Epithelial cell of esophagus (primary cell): ENCODE measurements around the gene JARID2.

Source experiments
- DNase-seq: peaks from one replicate; pipeline ENCODE4 v3.0.0; 2010; ENCODE audit warnings: low read depth
- H3K4me3 ChIP-seq: 2 replicates; pipeline ENCODE4 v1.5.1; 2011; ENCODE audit warnings: mild to moderate bottlenecking, low read length, control low read depth
- TF ChIP-seq, protein P1 (sequence below): IDR thresholded peaks from 2 replicates; pipeline ENCODE4 v1.5.1; 2011; ENCODE audit warnings: low read depth, mild to moderate bottlenecking, low read length, control low read depth, inconsistent platforms; ENCODE audit not compliant: insufficient read depth; ENCODE audit errors: missing control alignments

The JARID2 gene

DNA sequence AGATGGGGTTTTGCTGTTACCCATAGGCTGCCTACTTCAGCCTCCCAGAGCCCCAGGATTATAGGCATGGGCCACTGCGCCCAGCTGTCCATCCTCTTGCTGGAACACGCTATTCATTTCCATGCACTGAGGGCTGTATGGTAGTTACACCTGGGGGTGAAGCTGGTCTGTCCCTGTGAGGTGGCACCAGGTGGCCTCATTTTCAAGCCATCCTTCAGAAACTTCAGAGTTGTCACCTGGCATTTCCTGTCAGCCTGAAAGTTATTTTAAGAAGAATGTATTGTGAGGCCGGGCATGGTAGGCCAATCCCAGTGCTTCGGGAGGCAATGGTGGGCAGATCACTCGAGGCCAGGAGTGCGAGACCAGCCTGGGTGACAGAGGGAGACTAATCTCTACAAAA, 269.4 kb downstream of the JARID2 start:
- no peak for DNase-seq
- H3K4me3 ChIP-seq, result no peak overlapping the region
- TF ChIP-seq, protein P1, sequence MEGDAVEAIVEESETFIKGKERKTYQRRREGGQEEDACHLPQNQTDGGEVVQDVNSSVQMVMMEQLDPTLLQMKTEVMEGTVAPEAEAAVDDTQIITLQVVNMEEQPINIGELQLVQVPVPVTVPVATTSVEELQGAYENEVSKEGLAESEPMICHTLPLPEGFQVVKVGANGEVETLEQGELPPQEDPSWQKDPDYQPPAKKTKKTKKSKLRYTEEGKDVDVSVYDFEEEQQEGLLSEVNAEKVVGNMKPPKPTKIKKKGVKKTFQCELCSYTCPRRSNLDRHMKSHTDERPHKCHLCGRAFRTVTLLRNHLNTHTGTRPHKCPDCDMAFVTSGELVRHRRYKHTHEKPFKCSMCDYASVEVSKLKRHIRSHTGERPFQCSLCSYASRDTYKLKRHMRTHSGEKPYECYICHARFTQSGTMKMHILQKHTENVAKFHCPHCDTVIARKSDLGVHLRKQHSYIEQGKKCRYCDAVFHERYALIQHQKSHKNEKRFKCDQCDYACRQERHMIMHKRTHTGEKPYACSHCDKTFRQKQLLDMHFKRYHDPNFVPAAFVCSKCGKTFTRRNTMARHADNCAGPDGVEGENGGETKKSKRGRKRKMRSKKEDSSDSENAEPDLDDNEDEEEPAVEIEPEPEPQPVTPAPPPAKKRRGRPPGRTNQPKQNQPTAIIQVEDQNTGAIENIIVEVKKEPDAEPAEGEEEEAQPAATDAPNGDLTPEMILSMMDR, result no peak

DNA sequence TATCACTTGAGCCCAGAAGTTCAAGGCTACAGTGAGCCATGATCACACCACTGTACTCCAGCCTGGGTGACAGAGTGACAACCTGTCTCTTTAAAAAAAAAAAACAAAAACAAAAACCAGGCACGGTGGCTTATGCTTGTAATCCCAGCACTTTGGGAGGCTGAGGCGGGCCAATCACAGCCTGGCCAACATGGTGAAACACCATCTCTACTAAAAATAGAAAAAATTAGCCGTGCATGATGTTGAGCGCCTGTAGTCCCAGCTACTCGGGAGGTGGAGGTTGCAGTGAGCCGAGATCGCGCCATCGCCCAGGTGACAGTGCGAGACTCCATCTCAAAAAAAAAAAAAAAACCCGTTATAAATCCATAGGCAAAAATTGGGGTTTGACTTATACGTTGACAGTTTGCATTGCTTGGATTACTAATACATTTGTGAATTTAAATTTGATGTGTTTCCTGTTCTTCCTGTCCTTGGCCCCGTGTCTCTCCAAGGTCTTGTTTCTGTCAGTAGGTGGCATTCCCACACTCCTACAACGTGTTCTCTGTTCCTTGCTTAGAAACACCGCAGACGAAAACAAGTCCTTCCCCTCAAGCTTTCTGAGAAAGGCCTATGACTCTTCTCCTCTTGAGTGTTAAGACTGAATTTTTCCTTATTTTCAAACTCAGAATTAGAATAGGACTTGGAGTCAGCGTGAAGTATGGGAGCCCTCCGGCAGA, 269.9 kb downstream of the JARID2 start:
- TF ChIP-seq, protein P1, result no peak
- H3K4me3 ChIP-seq, result no peak overlapping the region
- no peak for DNase-seq

DNA sequence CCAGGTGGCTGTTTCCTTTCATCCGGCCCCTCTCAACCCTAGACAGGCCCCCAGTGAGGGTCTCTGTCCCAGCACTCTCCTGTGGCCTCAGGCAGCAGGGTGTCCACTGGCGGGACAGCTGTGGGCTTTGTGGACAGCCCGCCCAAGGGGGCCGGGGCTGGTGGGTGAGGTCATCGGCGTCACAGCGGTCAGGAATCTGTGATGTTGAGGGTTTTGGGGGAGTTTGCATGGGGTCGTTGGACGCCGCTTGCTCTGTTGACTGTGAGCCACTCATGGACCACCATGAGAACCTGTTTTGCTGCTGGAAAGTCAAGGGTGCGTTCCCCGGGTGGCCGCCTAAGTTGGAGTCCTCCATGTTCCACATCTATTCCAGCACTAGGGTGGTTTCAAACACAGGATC, 270.5 kb downstream of the JARID2 start:
- DNase-seq, result no peak
- H3K4me3 ChIP-seq, result no peak overlapping the region
- TF ChIP-seq, protein P1, result no peak

DNA sequence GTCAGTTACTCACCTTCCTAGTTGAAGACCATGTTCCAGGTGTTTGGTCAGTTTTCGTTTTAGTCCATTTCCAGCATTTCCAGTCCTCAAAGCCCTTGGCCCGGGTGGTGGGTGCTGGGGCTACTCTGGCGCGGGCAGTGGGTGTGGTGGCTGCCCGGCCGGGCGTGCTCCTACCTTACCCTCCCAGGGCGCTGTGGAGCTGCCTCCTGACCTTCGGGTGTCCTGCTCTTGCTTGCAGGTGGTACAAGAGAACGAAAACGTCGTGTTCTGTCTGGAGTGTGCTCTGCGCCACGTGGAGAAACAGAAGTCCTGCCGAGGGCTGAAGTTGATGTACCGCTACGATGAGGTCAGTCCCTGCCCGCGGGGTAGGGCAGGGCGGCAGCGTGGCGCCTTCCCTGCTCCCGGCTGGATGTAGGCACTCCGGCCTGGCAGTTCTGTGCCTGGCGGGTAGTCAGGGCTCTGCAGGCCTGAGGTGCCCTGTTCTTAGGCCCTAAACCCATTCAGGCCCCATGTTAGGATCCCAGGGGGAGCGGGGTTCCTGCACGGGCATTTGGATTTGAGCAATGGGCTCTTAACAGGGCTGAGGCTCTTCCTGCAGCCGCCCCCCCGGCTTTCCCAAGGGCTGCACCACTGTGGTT, 271.2 kb downstream of the JARID2 start:
- H3K4me3 ChIP-seq, result no peak overlapping the region
- TF ChIP-seq, protein P1, result no peak
- no peak for DNase-seq

DNA sequence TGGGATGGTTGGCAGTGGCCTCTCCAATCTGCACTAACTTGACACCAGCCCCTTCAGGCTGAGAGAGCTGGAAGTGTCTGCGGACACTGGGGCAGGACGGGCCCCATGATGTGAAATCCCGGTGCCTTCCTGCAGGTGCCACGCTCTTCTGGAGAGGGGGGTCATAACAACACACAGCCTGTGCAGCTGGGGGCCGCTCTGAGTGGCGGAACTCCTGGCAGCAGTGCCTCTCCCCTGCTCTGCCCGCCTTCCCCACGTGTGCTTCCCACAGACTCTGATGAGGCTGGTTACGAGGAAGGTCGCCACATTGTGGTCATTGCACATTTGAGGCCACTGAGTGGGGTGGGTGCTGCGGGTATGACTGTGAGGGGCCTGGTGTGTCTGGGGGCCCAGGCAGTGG, 271.7 kb downstream of the JARID2 start:
- TF ChIP-seq, protein P1, result no peak
- no peak overlapping the region for H3K4me3 ChIP-seq
- DNase-seq, result no peak

DNA sequence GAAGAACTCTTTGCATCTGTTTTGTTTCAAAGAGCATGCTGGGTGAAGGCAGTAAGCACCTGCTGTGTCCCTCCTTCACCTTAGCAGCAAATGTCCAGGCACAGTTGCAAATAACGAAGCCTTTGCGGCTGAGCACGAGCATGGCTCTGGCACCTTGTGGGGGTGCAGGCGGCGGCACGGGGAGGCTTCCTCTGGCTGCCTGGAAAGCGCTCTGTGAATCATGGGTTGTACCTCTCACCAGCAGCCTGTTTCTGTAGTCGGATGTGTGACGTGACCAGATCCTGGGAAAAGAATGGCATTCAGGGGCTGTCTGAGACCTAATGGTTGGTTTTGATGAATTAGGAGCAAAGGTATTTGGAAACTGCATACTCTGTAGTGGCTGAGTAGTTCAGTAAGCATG, 272.2 kb downstream of the JARID2 start:
- no peak for DNase-seq

DNA sequence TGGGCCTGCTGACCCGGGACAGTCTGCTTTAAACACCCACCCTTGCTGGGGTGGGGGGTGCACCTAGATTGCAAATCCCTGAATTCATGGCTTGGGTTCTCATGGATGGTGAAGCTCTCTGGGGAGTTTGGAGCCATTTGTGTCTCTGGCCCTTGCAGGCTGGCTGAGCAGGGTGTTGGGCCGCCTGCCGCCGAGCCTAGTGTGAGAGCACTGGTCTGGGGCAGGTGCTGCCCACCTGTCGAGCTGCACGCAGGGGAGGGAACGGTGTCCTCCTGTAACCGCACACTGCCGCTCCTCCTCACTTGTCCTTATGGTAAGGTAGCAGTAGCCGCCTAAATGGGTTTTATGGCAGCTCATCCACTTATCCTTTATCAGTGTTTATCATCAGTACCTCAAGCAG, 273.0 kb downstream of the JARID2 start:
- DNase-seq, result no peak
- TF ChIP-seq, protein P1, result no peak
- no peak overlapping the region for H3K4me3 ChIP-seq

More for the DNA sequence above, 272.2 kb downstream of the JARID2 start:
- no peak overlapping the region for H3K4me3 ChIP-seq
- TF ChIP-seq, protein P1, result no peak
